GM19239 (cell line): Measurements from ENCODE around the gene SLC22A1.
"Not testable (repeated sequence)": the region's sequence is repeated elsewhere in the genome, so short reads cannot be mapped to it uniquely, and the experiment has no call there.

ENCODE experiments used
- DNase-seq: peaks from one replicate; pipeline ENCODE4 v3.0.0; 2011; ENCODE audit warnings: low spot score; ENCODE audit not compliant: insufficient read length
- FAIRE-seq: peaks from 2 replicates; lab custom pipeline; 2011; peaks lifted over from hg19 to GRCh38; lab: Jason Lieb, UNC

SLC22A1 gene

DNA sequence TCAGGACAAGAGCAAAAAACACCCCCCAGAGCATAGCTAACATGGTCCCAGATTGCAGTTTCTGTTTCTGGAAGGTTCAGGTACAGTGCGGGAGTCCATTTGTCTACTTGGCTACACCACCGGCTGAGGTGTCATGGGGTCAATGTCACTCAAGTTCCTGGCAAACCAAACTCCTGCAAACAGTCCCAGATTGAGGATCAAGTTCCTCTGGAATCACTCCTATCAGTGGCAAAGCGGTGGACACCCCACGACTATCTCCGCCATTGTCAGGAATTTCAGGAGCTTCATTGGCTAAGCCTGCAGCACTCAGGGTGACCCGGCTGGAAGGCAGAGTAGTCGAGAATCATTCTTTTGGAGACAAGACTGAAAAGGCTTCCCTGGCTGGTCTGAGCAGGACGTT is 41.8 kb downstream of the SLC22A1 start:
- DNase-seq: no peak
- FAIRE-seq: no peak

DNA sequence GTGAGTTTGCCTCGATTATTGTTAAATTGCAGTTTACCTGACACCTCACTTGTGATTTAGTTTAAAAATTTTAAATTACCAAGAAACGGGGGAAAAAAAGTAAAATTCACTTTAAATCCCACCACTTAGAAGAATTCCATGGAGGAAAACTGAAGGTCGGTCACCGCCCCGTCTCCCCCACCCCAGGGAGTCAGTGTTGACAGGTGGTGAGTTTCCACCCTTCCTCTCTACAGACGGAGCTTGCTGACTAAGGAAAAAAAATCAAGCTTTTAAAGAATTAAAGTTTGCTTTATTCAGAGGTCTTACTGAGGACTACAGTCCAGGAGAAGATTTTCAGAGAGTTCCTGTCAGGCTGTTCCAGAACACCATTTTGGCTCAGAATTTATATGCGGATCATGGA is 42.3 kb downstream of the SLC22A1 start:
- no peak for DNase-seq
- FAIRE-seq: no peak

DNA sequence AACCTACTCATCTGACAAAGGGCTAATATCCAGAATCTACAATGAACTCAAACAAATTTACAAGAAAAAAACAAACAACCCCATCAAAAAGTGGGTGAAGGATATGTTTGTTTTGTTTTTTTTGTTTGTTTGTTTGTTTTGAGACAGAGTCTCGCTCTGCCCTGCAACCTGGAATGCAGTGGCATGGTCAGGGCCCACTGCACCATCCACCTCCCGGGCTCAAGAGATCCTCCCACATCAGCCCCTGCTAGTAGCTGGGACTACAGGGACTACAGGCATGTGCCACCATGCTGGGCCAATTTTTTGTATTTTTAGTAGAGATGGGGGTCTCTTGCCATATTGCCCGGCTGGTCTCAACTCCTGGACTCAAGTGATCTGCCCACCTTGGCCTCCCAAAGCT is 44.3 kb downstream of the SLC22A1 start:
- DNase-seq, FAIRE-seq: not testable (repeated sequence)

DNA sequence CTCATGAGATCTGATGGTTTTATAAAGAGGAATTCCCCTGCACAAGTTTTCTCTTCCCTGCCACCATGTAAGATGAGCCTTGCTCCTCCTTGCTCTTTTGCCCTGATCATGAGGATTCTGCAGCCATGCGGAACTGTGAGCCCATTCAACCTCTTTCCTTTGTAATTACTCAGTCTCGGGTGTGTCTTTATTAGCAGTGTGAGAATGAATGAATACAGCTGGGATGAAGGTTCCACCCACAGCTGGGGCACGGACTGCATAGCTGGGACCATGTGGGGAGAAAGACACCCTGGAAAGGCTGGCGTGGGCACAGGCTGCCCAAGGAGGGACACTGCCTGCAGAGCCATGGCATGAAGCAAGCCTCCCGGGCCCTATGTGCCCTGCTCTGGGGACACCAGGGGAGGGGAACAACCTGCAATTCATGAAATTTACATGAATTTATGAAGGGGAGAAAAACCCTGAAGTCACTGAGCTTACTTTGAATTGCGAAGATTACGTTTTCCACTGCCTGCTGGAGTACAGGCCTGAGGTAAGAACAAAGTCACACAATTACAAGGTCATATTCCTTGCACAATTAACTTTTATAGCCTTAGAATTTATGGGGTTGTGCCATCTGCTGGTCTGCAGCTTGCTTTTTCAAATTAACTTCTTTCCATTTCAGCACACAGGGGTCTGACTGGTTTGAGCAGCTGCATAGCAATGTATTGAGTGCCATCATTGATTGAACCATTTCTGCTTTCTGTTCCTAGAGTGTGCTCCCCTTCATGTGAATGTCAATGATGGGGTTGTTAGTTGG is 46.2 kb downstream of the SLC22A1 start:
- no peak for DNase-seq
- no peak for FAIRE-seq

DNA sequence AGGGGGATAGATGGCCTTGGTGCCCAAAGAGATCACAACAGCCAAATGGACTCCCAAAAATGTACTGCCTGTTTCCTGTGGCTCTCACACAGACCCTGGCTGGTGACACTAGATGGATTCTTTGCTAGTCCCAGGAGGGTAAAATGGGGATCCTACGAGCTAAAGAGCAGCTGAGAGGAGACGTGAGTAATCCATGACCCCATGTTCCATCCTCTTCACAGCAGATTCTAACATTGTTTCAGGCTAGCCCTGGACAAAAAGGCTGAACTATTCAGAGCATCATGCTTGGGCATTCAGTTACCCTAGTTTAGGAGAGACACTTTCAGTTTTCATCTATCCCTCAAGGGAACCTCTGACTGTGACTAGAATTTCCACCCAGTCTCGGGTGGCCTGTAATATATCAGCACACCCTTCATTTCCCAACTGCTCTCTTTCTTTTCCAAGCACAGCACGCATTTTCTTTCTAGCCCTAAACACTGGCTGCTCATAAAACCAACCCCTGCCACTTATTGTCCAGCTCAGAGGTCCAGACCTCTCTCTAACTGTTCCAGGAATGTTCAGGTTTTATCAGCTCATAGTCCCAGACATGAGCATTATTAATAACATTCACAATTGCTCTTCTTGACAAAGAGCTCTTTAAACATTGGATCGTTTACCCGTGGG is 48.5 kb downstream of the SLC22A1 start:
- no peak for FAIRE-seq
- DNase-seq: no peak

DNA sequence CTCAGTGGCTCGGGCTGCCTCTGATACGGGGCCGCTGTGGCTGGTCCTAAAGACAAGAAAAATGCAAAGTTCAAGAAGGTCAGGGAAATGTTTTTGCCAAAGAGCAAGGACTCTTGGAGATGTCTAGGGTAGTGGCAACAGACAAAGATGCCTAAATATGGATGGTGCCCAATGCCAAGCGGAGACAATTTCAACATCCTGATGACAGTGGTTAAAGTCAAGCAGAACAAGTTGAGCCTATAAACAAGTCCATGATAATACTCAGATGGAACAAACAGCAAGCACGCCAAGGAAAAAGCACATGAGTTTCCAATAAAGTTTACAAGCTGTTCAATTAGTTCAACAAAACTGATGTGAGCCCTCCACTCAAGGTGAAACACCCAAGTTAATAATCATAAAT is 51.1 kb downstream of the SLC22A1 start:
- FAIRE-seq (no peak), DNase-seq (no peak)

DNA sequence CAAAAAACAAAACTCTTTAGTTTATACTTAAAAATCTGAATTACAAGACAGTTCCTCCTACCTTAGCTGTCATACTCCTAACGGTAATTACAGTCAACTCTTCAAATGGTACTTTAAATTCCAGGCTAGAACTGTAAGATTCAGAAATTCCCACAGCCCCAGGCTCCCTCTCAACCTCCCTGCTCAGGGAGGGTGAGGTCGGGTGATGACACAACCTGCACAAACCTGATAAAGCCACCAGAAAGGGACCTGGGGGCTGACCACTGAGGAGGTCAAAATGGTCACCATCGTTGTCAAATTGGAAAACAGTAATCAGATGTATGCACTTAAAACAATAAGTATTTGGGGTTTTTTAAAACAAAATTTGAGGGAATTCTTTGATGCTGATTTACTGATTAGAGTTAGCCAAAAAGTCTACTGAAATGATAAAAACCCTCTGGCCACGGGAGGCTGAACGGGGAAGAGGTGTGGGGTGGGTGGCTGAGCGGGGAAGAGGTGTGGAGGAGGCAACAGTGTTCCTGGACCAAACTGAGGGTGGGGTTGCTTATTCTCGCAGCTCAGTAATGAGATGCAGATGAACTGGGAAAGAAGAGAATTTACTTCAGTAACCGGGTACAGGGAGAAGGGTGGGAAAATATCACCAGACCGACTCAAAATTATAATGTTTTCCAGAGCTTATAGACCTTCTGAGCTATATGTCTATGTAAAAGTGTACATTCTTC is 52.4 kb downstream of the SLC22A1 start:
- no peak for FAIRE-seq
- no peak for DNase-seq

DNA sequence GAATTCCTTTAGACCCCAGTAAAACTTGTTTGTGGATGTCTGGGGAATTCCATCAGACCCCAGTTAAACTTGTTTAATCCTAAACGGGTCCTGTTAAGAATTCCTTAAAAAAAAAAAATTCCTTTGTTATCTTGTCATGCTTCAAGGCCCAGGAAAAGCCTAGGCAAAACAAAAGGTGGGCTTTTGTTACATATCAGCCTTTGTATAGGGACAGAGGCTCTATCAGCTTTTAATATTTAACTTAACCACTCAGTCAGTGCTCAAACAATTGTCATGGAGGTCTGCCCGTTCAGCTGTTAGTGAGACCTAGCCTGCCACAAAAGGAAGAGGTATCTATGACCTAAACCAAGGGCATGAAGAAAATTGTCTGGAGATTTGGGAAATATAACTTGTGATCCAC is 53.1 kb downstream of the SLC22A1 start:
- DNase-seq (no peak), FAIRE-seq (no peak)

DNA sequence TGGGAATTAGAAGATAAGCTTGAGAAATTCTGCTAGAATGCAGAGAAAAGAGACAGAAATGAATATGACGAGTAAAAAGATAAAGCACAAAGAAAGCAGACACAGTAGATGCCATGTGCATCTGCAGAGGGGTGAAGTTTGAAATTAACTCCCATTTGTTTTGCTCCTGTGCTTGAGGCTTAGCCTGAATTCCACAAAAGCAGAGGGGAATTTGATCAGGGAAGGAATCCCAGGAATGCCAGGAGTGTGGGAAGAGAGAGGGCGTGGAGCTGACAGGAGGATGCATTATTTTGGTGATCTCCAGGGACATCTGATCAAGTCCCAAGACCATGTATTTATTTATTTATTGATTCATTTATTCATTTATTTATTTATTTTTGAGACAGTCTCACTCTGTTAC is 55.6 kb downstream of the SLC22A1 start:
- no peak for DNase-seq
- no peak for FAIRE-seq

DNA sequence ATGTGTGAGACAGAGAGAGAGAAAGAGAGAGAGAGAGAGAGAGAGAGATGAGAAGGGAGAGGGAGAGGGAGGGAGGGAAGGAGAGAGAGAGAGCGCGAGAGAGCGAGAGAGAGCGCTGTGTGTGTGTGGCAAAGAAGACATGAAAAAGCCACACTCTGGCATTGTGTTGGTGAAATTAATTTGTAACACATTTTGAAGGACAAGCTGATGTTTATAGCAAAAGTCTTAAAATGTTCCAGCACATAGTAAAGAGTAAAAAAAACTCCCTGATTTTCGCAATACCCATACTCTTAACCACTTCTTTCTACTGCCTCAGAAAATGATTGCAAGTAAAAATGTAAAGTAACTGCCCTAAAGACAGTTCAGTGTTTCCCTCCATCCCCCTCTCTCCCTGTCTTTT is 56.7 kb downstream of the SLC22A1 start:
- DNase-seq (no peak), FAIRE-seq (no peak)

DNA sequence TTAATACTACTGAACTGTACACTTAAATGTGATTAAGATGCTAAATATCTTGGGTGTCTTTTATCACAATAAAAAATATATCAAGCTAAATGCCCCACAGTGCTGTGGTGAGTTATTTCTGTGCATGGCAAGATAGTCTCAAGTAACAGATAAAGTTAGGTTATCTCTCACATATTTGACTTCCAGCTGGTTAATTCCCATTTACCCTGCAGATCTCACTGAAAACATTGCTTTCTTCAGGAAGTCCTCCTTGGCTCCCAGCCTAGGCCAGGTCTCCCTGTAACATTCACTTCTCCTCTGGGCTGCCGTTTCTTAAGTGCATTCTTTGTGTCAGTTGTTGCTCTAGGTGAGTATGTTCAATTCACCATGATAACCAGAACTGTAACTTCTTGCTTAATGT is 59.1 kb downstream of the SLC22A1 start:
- FAIRE-seq (no peak), DNase-seq (no peak)

DNA sequence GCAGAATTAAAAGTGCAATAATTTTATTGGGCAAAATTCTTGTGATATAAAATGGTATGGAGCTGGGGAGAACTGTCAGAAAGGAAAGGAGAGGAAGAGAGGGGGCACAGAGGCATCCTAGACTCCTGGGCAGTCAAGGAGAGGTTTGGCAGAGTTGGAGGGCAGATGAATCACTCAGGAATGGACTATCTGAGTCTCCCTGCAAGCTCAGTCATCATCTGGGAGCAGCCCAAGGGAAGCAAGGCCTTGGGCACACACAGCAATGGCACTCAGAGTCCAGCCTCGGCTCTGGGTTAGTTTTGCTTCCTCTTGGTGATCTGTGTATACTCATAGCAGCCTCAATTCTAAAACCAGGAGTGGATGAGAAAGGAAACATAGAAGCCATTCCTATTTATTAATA is 67.2 kb downstream of the SLC22A1 start:
- no peak for DNase-seq
- no peak for FAIRE-seq

DNA sequence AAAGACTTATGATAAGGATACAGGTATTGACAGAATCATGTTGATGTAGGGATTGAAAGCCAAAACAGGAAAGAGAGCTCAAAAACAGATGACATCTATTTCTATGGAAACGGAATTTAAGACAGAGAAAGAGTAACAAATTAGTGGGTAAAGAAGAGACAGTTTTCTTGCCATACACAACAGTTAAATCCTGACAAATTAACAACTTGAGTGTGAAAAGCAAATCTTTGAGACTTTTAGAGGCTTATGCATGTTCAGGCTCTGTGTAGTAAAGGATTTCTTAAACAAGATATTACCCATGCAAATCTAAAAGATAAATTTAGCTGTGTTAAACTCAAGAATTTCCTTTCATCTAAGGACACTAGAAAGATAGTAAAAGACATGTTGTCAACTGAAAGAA is 68.5 kb downstream of the SLC22A1 start:
- FAIRE-seq (no peak), DNase-seq (no peak)

DNA sequence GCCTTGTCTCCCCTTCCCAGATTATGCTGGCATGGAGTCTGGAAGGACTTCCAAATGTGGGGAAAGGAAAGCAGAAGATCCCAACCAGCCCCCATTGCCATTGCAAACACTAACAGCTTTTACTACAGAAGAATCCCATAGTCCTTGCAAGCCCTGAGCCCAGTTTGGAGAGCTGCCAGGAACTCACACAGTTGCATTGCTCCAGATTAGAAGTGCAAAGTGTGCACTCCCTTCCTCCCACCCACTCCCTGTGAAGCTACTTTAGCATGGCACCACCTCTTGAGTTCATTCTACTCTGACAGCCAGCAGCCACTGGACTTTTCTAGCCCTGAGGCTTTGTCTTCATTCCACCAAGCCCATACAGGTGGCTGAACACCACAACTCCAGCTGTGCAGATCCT is 69.4 kb downstream of the SLC22A1 start:
- FAIRE-seq (no peak), DNase-seq (no peak)

DNA sequence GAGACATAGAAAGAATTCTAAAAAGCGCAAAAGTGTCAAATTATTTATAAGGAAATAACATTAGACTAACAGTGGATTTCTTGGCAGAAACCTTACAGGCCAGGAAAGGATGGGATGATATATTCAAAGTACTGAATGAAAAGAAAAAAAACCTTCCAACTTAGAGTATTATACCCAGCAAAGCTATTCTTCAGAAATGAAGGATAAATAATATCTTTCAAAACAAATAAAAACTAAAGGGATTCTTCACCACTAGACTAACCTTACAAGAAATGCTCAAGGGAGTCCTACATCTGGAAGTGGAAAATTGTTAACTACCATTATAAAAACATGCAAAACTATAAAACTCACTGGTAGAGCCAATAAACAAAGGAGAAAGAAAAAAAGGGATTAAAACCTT is 71.2 kb downstream of the SLC22A1 start:
- FAIRE-seq (no peak), DNase-seq (no peak)

DNA sequence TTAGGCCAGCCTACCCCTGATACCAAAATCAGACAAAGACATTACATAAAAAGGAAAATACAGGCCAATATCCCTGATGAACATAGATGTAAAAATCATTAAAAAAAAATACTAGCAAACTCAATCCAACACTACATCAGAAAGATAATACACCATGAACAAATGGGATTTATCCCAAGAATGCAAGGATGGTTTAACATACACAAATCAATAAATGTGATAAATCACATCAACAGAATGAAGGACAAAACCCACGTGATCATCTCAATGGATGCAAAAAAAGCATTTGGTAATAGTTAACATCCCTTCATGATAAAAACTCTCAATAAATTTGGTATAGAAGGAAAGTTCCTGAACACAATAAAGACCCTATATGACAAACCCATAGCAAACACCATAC is 73.2 kb downstream of the SLC22A1 start:
- FAIRE-seq (no peak), DNase-seq (no peak)

DNA sequence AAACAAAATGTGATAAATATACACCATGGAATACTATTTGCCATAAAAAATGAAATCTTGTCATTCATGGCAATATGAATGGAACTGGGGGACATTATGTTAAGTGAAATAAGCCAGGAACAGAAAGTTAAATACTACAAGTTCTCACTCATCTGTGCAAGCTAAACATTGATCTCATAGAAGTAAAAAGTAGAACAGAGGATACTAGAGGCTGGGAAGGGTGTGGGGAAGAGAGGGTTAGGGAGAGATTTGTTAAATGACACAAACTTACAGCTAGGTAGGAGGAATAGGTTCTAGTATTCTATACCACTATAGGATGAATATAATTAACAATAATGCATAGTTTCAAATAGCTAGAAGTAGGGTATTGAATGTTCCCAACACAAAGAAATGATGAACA is 76.0 kb downstream of the SLC22A1 start:
- no peak for FAIRE-seq
- no peak for DNase-seq

DNA sequence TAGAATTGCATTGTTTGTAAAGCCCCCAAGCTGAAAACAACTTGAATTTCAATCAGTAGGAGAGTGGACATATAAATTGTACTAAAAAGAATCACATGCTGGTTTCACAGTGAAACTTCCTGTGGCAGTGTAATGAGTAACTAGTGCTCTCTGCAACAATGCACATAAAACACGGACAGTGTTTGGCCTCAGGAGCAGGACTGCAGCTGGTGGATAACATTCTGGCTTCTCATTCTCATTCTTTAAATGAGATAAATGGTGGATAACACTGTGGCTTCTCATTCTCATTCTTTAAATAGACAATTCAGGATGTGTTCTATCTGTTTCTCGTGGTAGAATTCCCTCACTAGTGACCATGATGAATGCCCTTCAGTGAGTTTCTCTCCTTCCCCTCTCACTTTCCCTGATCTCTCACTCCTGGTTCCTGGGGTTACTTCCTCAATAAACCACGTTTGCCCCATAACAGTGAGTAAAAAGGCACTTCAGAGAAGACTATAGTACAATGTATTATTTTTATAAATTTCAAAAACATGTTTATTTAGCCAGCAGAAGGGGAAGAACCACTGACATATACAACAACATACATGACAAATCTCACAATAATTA is 77.1 kb downstream of the SLC22A1 start:
- DNase-seq: peak; percentile 14
- peak; percentile 86 for FAIRE-seq

DNA sequence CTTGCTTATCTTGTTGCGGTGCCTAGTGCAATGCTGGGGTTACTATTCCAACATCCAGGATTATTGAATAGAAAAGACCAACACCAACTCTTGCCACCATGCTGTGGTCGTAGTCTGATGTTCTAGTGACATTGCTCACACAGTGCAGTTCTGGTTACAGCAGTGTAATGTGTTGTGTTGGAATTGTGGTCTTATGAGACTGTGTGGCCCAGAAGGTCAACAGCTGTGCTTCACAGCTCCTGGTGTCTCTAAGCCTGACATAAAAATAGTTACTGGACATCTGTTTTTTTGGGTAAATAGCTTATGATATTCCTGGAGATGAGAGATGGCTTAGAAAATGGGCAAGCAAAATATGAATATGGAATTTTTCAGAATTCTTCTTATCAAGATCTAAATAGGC is 79.4 kb downstream of the SLC22A1 start:
- DNase-seq (no peak), FAIRE-seq (no peak)

DNA sequence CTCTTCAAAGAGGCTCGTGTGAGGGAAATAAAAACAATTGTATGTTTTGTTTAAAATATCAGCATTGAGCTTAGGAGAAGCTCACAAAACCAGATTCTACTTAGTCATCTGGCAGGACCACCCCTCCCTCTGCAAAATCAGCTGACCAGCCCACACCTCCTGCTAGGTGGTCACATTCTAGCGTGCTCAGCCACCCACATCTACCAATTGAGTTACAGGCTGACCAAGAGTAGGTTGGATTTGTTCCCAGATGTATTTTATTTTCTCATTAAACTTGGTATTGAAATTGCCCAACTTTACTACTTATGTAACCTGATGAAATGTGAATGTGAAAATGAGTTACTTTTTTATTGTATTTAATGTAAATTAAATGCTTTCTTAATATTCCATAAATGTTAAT is 80.8 kb downstream of the SLC22A1 start:
- FAIRE-seq: no peak

DNA sequence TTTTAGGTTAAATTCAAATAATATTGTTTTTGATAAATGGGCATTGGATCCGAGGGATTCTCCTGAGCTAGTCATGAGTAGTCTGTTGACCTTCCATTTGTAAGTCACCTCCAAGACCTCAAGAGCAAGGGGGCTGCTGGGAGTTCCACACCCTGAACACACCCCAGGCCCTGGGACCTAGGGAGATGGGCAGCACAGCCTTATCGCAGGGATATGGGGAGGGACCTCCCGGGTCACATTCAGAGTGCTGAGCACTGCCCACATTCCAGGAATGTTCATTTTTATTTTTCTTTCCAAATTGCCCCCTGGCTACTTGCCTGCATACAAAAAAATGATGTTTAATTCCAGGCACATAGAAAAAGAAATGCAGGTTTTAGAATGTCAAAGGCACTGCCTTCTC is 81.5 kb downstream of the SLC22A1 start:
- no peak for DNase-seq
- no peak for FAIRE-seq

More for the DNA sequence above, 80.8 kb downstream of the SLC22A1 start:
- DNase-seq: no peak
